GM12872 (cell line): ENCODE data around the gene ZNF20.

Experiments
- CTCF ChIP-seq: IDR thresholded peaks from 3 replicates; pipeline ENCODE4 v1.5.1; 2011; ENCODE audit warnings: low read depth, mild to moderate bottlenecking, low read length, moderate library complexity; ENCODE audit not compliant: insufficient read depth

Gene ZNF20

GRCh38 chr19:12159773-12160414, 19.7 kb upstream of the ZNF20 start:
- TF ChIP-seq CTCF: no peak

GRCh38 chr19:12156223-12157058, 16.3 kb upstream of the ZNF20 start, which contains the start of gene ZNF625:
TSS of gene ZNF625 (minus strand) at chr19:12156734. CDS start at chr19:12156558, 176 bp downstream.
- TF ChIP-seq CTCF: no peak

- TF ChIP-seq CTCF: no peak
Observed at GRCh38 chr19:12155324-12155860, 15.2 kb upstream of the ZNF20 start.

- no peak for TF ChIP-seq CTCF
Observed at GRCh38 chr19:12145348-12145747, 5.2 kb upstream of the ZNF20 start.

- TF ChIP-seq CTCF: no peak
Observed at GRCh38 chr19:12141405-12141736, 1.2 kb upstream of the ZNF20 start.

- peak; percentile 91 for TF ChIP-seq CTCF
Observed at GRCh38 chr19:12140545-12141404, 625 bp upstream of the ZNF20 start.

- no peak for TF ChIP-seq CTCF
Observed at GRCh38 chr19:12139269-12139668, 881 bp downstream of the ZNF20 start.
